Osteoblast (primary cell): ENCODE measurements around the gene SLC9A1. TPM values are rescaled to one million over a fixed set of nuclear protein-coding genes. Genes with fewer than 3 reads are reported as not detected.

Experiments
- DNase-seq: peaks from one replicate; pipeline ENCODE4 v3.0.0; 2011; ENCODE audit warnings: low spot score, mixed read lengths; ENCODE audit not compliant: insufficient read length; ENCODE audit errors: missing footprints
- H2AFZ ChIP-seq: 2 replicates; pipeline ENCODE4 v1.6.0; 2011; ENCODE audit warnings: mild to moderate bottlenecking, low read length
- H3K27ac ChIP-seq: 2 replicates; pipeline ENCODE4 v1.5.1; 2011; ENCODE audit warnings: mild to moderate bottlenecking, low read depth, low read length, moderate library complexity
- H3K27me3 ChIP-seq: 2 replicates; pipeline ENCODE4 v1.6.0; 2012; ENCODE audit warnings: mild to moderate bottlenecking, control low read depth, inconsistent platforms, low read length, moderate library complexity; ENCODE audit not compliant: insufficient read depth
- H3K36me3 ChIP-seq: 2 replicates; pipeline ENCODE4 v1.5.1; 2011; ENCODE audit warnings: mild to moderate bottlenecking, low read length, control low read depth, moderate library complexity; ENCODE audit not compliant: insufficient read depth
- H3K4me1 ChIP-seq: 2 replicates; pipeline ENCODE4 v1.5.1; 2011; ENCODE audit warnings: mild to moderate bottlenecking, low read length, control low read depth, moderate library complexity; ENCODE audit not compliant: insufficient read depth
- H3K4me2 ChIP-seq: 2 replicates; pipeline ENCODE4 v1.6.0; 2011; ENCODE audit warnings: mild to moderate bottlenecking, low read length; ENCODE audit not compliant: insufficient read depth
- H3K4me3 ChIP-seq: fragments of 200-600 bp; sonication (generic); 3 replicates; pipeline ENCODE4 v1.5.1; 2012; ENCODE audit warnings: mild to moderate bottlenecking, low read length, inconsistent platforms; ENCODE audit not compliant: insufficient read depth
- H3K79me2 ChIP-seq: 2 replicates; pipeline ENCODE4 v1.6.0; 2012; ENCODE audit warnings: mild to moderate bottlenecking, low read length, control low read depth, inconsistent platforms; ENCODE audit not compliant: insufficient read depth
- H3K9me3 ChIP-seq: 2 replicates; pipeline ENCODE4 v1.5.1; 2011; ENCODE audit warnings: low read depth, low read length, control low read depth
- H4K20me1 ChIP-seq: 2 replicates; pipeline ENCODE4 v1.6.0; 2012; ENCODE audit warnings: mild to moderate bottlenecking, low read length, control low read depth; ENCODE audit not compliant: insufficient read depth
- total RNA-seq: library from RNA; depleted of rRNA; stranded (reverse); fragments of >200 nt; gene quantifications from 2 replicates; pipeline ENCODE4 v1.2.3, GENCODE V29; 2012
- TF ChIP-seq, protein P1 (sequence below): IDR thresholded peaks from 2 replicates; pipeline ENCODE4 v1.5.1; 2011; ENCODE audit warnings: mild to moderate bottlenecking, low read depth, low read length, moderate library complexity; ENCODE audit errors: extremely low read depth

The SLC9A1 gene
- total RNA-seq, 1 donor, result 7.6 TPM

DNA sequence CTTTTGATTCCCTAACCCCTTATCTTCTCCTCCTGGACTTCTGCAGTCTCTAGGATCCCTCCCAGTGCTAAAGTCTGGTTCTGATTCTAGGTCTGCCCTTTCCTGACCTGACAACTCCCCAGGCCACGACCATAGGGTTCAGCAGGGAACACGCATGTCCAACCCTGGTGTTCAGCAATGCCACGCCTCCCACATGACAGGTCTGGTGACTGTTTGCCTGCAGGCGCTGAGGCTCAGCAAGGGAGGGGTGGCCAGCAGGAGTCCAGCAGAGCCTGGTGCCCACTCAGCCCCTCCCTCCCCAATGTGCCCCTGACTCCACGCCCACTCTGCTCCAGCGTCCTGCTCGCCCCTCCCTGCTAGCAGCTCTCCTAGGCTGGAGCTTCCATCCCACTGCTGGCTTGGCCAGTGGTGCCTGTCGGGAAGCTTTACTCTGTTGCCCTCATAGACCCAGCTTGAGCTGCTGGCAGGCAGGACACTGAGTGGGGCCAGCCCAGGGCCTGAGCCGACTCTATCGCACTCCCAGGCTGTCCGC, 17.3 kb downstream of the SLC9A1 start:
- TF ChIP-seq, protein P1, sequence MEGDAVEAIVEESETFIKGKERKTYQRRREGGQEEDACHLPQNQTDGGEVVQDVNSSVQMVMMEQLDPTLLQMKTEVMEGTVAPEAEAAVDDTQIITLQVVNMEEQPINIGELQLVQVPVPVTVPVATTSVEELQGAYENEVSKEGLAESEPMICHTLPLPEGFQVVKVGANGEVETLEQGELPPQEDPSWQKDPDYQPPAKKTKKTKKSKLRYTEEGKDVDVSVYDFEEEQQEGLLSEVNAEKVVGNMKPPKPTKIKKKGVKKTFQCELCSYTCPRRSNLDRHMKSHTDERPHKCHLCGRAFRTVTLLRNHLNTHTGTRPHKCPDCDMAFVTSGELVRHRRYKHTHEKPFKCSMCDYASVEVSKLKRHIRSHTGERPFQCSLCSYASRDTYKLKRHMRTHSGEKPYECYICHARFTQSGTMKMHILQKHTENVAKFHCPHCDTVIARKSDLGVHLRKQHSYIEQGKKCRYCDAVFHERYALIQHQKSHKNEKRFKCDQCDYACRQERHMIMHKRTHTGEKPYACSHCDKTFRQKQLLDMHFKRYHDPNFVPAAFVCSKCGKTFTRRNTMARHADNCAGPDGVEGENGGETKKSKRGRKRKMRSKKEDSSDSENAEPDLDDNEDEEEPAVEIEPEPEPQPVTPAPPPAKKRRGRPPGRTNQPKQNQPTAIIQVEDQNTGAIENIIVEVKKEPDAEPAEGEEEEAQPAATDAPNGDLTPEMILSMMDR, result no peak
- H3K27ac ChIP-seq, result no peak overlapping the region

GRCh38 chr1:27136998-27137542, 17.9 kb downstream of the SLC9A1 start:
- TF ChIP-seq, protein P1, result no peak
- H3K27ac ChIP-seq, result no peak overlapping the region
- no peaks in the 10 kb centered on the region for H3K4me1 ChIP-seq
- peaks cover 45% of the 10 kb centered on the region for H4K20me1 ChIP-seq
- H3K9me3 ChIP-seq, result no peaks in the 10 kb centered on the region
- DNase-seq, result no peak
- H3K4me2 ChIP-seq, result no peak overlapping the region
- H3K79me2 ChIP-seq, result peaks cover 73% of the 10 kb centered on the region
- H3K27me3 ChIP-seq, result no peaks in the 10 kb centered on the region
- peaks cover 3% of the 10 kb centered on the region for H3K36me3 ChIP-seq
- H3K4me3 ChIP-seq, result no peak overlapping the region
- no peak overlapping the region for H2AFZ ChIP-seq

More for the DNA sequence above, 17.3 kb downstream of the SLC9A1 start:
- no peak overlapping the region for H3K4me3 ChIP-seq
- DNase-seq, result no peak
- H3K9me3 ChIP-seq, result no peaks in the 10 kb centered on the region
- H4K20me1 ChIP-seq, result peaks cover 49% of the 10 kb centered on the region
- H3K79me2 ChIP-seq, result peaks cover 73% of the 10 kb centered on the region
- no peak overlapping the region for H2AFZ ChIP-seq
- no peak overlapping the region for H3K4me2 ChIP-seq
- peaks cover 3% of the 10 kb centered on the region for H3K36me3 ChIP-seq
- no peaks in the 10 kb centered on the region for H3K4me1 ChIP-seq
- H3K27me3 ChIP-seq, result no peaks in the 10 kb centered on the region

GRCh38 chr1:27136236-27136551, 18.7 kb downstream of the SLC9A1 start:
- Histone ChIP-seq H3K27ac (no peak overlapping the region), H3K36me3 (peaks cover 3% of the 10 kb centered on the region), H4K20me1 (peaks cover 45% of the 10 kb centered on the region), H3K27me3 (no peaks in the 10 kb centered on the region), H2AFZ (no peak overlapping the region), H3K4me1 (no peaks in the 10 kb centered on the region), H3K4me3 (no peak overlapping the region), H3K9me3 (no peaks in the 10 kb centered on the region), H3K4me2 (no peak overlapping the region), H3K79me2 (peaks cover 66% of the 10 kb centered on the region)
- TF ChIP-seq, protein P1, result no peak
- DNase-seq, result no peak

DNA sequence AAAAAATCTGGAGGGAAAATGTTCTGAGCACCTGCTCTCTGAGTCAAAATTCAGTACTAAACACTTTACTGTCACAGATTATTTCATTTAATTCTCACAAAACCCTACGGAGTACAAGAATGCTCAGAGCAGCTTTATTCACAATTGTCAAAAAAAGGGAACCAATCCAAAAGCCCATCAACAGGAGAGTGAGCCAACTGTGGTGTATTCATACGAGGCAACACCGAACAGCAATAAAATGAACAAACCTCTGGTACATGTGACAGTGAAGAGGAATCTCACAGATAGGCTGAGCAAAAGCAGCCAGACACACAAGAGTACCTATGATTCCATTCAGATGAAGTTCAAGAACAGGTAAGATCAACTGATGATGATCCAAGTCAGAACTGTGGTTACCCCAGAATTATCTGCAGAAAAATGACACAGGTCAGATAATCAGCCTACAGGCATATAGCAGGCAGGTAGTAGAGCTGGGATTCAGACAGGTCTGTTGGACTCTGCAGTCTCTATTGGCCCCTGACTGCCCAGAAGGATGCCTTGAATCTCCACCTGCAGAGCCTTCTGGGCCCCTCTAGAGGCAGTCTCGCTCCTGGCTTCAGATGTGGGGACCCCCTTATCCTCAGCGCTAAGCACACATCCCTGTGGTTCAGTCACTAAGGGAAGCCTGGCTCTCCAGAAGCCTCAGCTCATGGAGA, 19.2 kb downstream of the SLC9A1 start:
- TF ChIP-seq, protein P1, result peak; percentile 16
- H3K4me2 ChIP-seq, result no peak overlapping the region
- no peaks in the 10 kb centered on the region for H3K27me3 ChIP-seq
- H3K27ac ChIP-seq, result no peak overlapping the region
- no peak overlapping the region for H2AFZ ChIP-seq
- H3K9me3 ChIP-seq, result no peaks in the 10 kb centered on the region
- DNase-seq, result no peak
- H4K20me1 ChIP-seq, result peaks cover 49% of the 10 kb centered on the region
- H3K4me3 ChIP-seq, result no peak overlapping the region
- peaks cover 3% of the 10 kb centered on the region for H3K36me3 ChIP-seq
- no peaks in the 10 kb centered on the region for H3K4me1 ChIP-seq
- peaks cover 65% of the 10 kb centered on the region for H3K79me2 ChIP-seq
